ENCODE data around the gene OR6C74.

The OR6C74 gene

DNA sequence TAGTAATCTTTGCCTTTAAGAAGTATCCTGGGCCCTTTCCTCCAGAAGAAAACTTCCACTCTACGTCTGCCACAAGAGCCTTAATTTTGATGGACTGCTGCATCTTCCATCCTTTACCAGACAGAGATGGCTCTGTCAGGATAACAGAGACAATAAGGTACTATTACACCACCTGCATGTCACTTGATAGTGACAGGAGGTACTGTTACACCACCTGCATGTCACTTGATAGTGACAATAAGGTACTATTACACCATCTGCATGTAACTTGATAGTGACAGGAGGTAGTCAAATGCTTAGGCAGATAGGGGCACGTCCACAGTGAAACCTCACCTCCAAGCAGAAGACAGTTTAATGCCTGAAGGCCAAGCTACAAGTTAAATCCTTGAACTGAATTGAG lies 13.9 kb downstream of the OR6C74 start:
- no peak for TF ChIP-seq ZNF473 (tag by site-specific recombination; IDR thresholded peaks at IDR 0.05)
- no peaks in the 10 kb centered on the region for H3K36me3 ChIP-seq (ENCODE audit: control insufficient read depth in 2 of 2, insufficient read depth in 1 of 2, low read length in 2 of 2)
- ChIA-PET POLR2A (no interaction called here), CTCF (interaction anchor here (0.6 kb wide), 1 partner anchor 61 kb away, joined by 3 read pairs; no protein-coding TSS in a partner anchor)
- no peak overlapping the region for H3K4me3 ChIP-seq (ENCODE audit: low read depth, low read length)
- no peaks in the 10 kb centered on the region for H3K9me3 ChIP-seq (ENCODE audit: control insufficient read depth, insufficient read depth, low read depth, low read length)
- H3K4me1 ChIP-seq (ENCODE audit: control insufficient read depth, insufficient read depth, low read length): no peaks in the 10 kb centered on the region
- H3K27ac ChIP-seq (ENCODE audit: extremely low read depth, low read depth, low read length): no peak overlapping the region

DNA sequence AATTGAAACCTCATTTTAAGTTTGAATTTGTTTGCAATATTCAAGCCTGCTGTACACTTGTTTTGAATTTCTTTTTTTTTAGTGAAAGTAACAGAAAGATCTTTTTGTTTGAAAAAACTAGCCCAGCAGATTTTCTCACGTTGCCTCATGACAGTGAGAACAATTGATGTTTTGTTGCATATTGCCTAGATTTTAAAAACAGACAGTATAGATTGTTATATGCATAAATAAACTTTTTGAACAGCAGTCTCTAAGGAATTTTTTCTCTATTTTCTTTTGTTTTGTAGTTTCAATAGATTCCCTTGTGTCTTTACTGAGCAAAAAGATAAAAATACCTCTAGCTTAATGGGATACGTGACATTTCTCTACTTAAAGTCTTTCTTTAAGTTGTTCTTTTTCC lies 36.6 kb downstream of the OR6C74 start:
- no peak overlapping the region for H3K27ac ChIP-seq (ENCODE audit: extremely low read depth, low read depth, low read length)
- no peaks in the 10 kb centered on the region for H3K36me3 ChIP-seq (ENCODE audit: control insufficient read depth in 2 of 2, insufficient read depth in 1 of 2, low read length in 2 of 2)
- H3K9me3 ChIP-seq (ENCODE audit: control insufficient read depth, insufficient read depth, low read depth, low read length): no peaks in the 10 kb centered on the region
- H3K4me1 ChIP-seq (ENCODE audit: control insufficient read depth, insufficient read depth, low read length): no peaks in the 10 kb centered on the region
- no peak overlapping the region for H3K4me3 ChIP-seq (ENCODE audit: low read depth, low read length)
- no peak for TF ChIP-seq ZBTB20 (tag by site-specific recombination; IDR thresholded peaks at IDR 0.05)
- no peak for TF ChIP-seq ZNF629 (tag by site-specific recombination; IDR thresholded peaks at IDR 0.05)
- POLR2A ChIA-PET: no interaction called here
- CTCF ChIA-PET: interaction anchor here (0.8 kb wide), 1 partner anchor 37 kb away, joined by 4 read pairs; no protein-coding TSS in a partner anchor

DNA sequence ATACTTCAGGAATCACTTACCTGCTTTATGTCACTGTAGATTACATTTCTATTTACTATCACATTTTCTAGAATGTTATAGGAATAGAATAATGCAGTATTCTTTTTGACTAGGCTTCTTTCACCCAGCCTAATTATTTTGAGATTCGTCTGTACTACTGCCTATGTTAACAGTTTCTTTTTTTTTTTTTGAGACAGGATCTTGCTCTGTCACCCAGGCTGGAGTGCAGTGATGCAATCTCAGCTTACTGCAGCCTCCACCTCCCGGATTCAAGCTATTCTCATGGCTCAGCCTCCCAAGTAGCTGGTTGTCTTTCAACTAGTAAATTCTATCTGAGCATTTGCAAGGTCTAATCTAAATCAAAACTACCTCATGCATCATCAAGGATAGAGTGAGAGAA lies 45.6 kb downstream of the OR6C74 start:
- no peaks in the 10 kb centered on the region for H3K4me1 ChIP-seq (ENCODE audit: control insufficient read depth, insufficient read depth, low read length)
- no peak overlapping the region for H3K4me3 ChIP-seq (ENCODE audit: low read depth, low read length)
- no peaks in the 10 kb centered on the region for H3K9me3 ChIP-seq (ENCODE audit: control insufficient read depth, insufficient read depth, low read depth, low read length)
- TF ChIP-seq ZNF549 (tag by site-specific recombination; IDR thresholded peaks at IDR 0.05) (no peak), ZNF707 (tag by site-specific recombination; IDR thresholded peaks at IDR 0.05) (no peak), ZNF785 (tag by site-specific recombination; IDR thresholded peaks at IDR 0.05) (no peak), ZNF202 (tag by site-specific recombination; IDR thresholded peaks at IDR 0.05; ENCODE audit: borderline replicate concordance) (no peak), SP2 (tag by site-specific recombination; IDR thresholded peaks at IDR 0.05) (no peak), ZNF560 (tag by site-specific recombination; IDR thresholded peaks at IDR 0.05; ENCODE audit: borderline replicate concordance) (no peak), GLI4 (tag by site-specific recombination; IDR thresholded peaks at IDR 0.05) (no peak), ZNF830 (tag by site-specific recombination; IDR thresholded peaks at IDR 0.05; ENCODE audit: low read depth) (no peak), ZNF610 (tag by site-specific recombination; IDR thresholded peaks at IDR 0.05; ENCODE audit: borderline replicate concordance) (no peak), ZNF658 (tag by site-specific recombination; IDR thresholded peaks at IDR 0.05) (no peak), ZNF112 (tag by site-specific recombination; IDR thresholded peaks at IDR 0.05) (no peak)
- TF ChIP-seq, protein P1, sequence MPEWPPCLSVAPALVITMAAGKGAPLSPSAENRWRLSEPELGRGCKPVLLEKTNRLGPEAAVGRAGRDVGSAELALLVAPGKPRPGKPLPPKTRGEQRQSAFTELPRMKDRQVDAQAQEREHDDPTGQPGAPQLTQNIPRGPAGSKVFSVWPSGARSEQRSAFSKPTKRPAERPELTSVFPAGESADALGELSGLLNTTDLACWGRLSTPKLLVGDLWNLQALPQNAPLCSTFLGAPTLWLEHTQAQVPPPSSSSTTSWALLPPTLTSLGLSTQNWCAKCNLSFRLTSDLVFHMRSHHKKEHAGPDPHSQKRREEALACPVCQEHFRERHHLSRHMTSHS (tag by site-specific recombination; IDR thresholded peaks at IDR 0.05): no peak
- TF ChIP-seq, protein P2, sequence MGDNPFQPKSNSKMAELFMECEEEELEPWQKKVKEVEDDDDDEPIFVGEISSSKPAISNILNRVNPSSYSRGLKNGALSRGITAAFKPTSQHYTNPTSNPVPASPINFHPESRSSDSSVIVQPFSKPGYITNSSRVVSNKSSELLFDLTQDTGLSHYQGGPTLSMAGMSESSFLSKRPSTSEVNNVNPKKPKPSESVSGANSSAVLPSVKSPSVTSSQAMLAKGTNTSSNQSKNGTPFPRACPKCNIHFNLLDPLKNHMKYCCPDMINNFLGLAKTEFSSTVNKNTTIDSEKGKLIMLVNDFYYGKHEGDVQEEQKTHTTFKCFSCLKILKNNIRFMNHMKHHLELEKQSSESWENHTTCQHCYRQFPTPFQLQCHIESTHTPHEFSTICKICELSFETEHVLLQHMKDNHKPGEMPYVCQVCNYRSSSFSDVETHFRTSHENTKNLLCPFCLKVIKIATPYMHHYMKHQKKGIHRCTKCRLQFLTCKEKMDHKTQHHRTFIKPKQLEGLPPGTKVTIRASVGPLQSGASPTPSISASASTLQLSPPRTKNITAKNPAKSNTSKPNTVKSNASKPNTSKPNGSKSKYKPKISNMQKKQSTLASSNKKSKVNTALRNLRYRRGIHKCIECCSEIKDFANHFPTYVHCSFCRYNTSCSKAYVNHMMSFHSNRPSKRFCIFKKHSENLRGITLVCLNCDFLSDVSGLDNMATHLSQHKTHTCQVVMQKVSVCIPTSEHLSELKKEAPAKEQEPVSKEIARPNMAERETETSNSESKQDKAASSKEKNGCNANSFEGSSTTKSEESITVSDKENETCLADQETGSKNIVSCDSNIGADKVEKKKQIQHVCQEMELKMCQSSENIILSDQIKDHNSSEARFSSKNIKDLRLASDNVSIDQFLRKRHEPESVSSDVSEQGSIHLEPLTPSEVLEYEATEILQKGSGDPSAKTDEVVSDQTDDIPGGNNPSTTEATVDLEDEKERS (tag by site-specific recombination; IDR thresholded peaks at IDR 0.05): no peak
- ChIA-PET CTCF (interaction anchor here (0.7 to 1.0 kb wide), 3 partner anchors 17 to 383 kb away, joined by 3 to 5 read pairs (median 3); no protein-coding TSS in a partner anchor), POLR2A (no interaction called here)
- H3K27ac ChIP-seq (ENCODE audit: extremely low read depth, low read depth, low read length): no peak overlapping the region
- H3K36me3 ChIP-seq (ENCODE audit: control insufficient read depth in 2 of 2, insufficient read depth in 1 of 2, low read length in 2 of 2): no peaks in the 10 kb centered on the region
